Measurements from ENCODE around the gene ZNF219. TPM values are rescaled to one million over a fixed set of nuclear protein-coding genes. Genes with fewer than 3 reads are reported as not detected.

The ZNF219 gene
- total and polyA plus RNA-seq, 2 of the 13 experiments (the other 11 are each of a cell fraction or from before 2014, with no cell fraction given): 34.5 to 36.6 TPM

GRCh38 chr14:21068521-21069387, 29.7 kb downstream of the ZNF219 start (continued):
- TF ChIP-seq, protein P1, sequence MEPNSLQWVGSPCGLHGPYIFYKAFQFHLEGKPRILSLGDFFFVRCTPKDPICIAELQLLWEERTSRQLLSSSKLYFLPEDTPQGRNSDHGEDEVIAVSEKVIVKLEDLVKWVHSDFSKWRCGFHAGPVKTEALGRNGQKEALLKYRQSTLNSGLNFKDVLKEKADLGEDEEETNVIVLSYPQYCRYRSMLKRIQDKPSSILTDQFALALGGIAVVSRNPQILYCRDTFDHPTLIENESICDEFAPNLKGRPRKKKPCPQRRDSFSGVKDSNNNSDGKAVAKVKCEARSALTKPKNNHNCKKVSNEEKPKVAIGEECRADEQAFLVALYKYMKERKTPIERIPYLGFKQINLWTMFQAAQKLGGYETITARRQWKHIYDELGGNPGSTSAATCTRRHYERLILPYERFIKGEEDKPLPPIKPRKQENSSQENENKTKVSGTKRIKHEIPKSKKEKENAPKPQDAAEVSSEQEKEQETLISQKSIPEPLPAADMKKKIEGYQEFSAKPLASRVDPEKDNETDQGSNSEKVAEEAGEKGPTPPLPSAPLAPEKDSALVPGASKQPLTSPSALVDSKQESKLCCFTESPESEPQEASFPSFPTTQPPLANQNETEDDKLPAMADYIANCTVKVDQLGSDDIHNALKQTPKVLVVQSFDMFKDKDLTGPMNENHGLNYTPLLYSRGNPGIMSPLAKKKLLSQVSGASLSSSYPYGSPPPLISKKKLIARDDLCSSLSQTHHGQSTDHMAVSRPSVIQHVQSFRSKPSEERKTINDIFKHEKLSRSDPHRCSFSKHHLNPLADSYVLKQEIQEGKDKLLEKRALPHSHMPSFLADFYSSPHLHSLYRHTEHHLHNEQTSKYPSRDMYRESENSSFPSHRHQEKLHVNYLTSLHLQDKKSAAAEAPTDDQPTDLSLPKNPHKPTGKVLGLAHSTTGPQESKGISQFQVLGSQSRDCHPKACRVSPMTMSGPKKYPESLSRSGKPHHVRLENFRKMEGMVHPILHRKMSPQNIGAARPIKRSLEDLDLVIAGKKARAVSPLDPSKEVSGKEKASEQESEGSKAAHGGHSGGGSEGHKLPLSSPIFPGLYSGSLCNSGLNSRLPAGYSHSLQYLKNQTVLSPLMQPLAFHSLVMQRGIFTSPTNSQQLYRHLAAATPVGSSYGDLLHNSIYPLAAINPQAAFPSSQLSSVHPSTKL (CRISPR knock-in tag; IDR thresholded peaks at IDR 0.05): peak; percentile 5; the same call in 1 of the 2 replicates
- TF ChIP-seq, protein P2, sequence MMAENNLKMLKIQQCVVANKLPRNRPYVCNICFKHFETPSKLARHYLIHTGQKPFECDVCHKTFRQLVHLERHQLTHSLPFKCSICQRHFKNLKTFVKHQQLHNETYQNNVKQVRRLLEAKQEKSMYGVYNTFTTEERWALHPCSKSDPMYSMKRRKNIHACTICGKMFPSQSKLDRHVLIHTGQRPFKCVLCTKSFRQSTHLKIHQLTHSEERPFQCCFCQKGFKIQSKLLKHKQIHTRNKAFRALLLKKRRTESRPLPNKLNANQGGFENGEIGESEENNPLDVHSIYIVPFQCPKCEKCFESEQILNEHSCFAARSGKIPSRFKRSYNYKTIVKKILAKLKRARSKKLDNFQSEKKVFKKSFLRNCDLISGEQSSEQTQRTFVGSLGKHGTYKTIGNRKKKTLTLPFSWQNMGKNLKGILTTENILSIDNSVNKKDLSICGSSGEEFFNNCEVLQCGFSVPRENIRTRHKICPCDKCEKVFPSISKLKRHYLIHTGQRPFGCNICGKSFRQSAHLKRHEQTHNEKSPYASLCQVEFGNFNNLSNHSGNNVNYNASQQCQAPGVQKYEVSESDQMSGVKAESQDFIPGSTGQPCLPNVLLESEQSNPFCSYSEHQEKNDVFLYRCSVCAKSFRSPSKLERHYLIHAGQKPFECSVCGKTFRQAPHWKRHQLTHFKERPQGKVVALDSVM (CRISPR knock-in tag; IDR thresholded peaks at IDR 0.05): peak; percentile 89; the same call in 1 of the 2 replicates
- peak; percentile 25; the same call in 1 of the 2 replicates for TF ChIP-seq ZNF124 (CRISPR knock-in tag; IDR thresholded peaks at IDR 0.05)
- TF ChIP-seq DNMT1 (CRISPR knock-in tag; IDR thresholded peaks at IDR 0.05): no peak
- TF ChIP-seq TFDP1 (CRISPR knock-in tag; IDR thresholded peaks at IDR 0.05; ENCODE audit: borderline replicate concordance): peak; percentile 21; the same call in 1 of the 2 replicates
- no peak for TF ChIP-seq EZH2 (conservative IDR thresholded peaks at IDR 0.05; ENCODE audit: low read depth, low read length)
- TF ChIP-seq ZNF350 (CRISPR knock-in tag; IDR thresholded peaks at IDR 0.05; ENCODE audit: borderline replicate concordance, low read depth): peak; percentile 41; the same call in 1 of the 2 replicates
- TF ChIP-seq SMARCC2 (IDR thresholded peaks at IDR 0.05): no peak
- TF ChIP-seq ZFP36L1 (CRISPR knock-in tag; IDR thresholded peaks at IDR 0.05): 0 out of 2 replicates have a peak, but pooled peaks have one; percentile 45
- TF ChIP-seq, protein P3, sequence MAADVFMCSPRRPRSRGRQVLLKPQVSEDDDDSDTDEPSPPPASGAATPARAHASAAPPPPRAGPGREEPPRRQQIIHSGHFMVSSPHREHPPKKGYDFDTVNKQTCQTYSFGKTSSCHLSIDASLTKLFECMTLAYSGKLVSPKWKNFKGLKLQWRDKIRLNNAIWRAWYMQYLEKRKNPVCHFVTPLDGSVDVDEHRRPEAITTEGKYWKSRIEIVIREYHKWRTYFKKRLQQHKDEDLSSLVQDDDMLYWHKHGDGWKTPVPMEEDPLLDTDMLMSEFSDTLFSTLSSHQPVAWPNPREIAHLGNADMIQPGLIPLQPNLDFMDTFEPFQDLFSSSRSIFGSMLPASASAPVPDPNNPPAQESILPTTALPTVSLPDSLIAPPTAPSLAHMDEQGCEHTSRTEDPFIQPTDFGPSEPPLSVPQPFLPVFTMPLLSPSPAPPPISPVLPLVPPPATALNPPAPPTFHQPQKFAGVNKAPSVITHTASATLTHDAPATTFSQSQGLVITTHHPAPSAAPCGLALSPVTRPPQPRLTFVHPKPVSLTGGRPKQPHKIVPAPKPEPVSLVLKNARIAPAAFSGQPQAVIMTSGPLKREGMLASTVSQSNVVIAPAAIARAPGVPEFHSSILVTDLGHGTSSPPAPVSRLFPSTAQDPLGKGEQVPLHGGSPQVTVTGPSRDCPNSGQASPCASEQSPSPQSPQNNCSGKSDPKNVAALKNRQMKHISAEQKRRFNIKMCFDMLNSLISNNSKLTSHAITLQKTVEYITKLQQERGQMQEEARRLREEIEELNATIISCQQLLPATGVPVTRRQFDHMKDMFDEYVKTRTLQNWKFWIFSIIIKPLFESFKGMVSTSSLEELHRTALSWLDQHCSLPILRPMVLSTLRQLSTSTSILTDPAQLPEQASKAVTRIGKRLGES (CRISPR knock-in tag; IDR thresholded peaks at IDR 0.05; ENCODE audit: borderline replicate concordance): no peak
- TF ChIP-seq, protein P4, sequence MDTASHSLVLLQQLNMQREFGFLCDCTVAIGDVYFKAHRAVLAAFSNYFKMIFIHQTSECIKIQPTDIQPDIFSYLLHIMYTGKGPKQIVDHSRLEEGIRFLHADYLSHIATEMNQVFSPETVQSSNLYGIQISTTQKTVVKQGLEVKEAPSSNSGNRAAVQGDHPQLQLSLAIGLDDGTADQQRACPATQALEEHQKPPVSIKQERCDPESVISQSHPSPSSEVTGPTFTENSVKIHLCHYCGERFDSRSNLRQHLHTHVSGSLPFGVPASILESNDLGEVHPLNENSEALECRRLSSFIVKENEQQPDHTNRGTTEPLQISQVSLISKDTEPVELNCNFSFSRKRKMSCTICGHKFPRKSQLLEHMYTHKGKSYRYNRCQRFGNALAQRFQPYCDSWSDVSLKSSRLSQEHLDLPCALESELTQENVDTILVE (CRISPR knock-in tag; IDR thresholded peaks at IDR 0.05): no peak
- TF ChIP-seq ZBTB43 (CRISPR knock-in tag; conservative IDR thresholded peaks at IDR 0.05): 0 out of 2 replicates have a peak, but pooled peaks have one; percentile 47
- no peak for TF ChIP-seq BHLHE40 (IDR thresholded peaks at IDR 0.05; ENCODE audit: low read length)

Data from HepG2 (cell line).